ENCODE data around the gene PLSCR2. TPM values are rescaled to one million over a fixed set of nuclear protein-coding genes. Genes with fewer than 3 reads are reported as not detected.

The PLSCR2 gene, protein sequence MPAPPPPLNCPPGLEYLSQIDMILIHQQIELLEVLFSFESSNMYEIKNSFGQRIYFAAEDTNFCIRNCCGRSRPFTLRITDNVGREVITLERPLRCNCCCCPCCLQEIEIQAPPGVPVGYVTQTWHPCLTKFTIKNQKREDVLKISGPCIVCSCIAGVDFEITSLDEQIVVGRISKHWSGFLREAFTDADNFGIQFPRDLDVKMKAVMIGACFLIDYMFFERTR
- not detected in 2 replicates for total RNA-seq (2014; rRNA removed; shearing (Covaris generic))

DNA sequence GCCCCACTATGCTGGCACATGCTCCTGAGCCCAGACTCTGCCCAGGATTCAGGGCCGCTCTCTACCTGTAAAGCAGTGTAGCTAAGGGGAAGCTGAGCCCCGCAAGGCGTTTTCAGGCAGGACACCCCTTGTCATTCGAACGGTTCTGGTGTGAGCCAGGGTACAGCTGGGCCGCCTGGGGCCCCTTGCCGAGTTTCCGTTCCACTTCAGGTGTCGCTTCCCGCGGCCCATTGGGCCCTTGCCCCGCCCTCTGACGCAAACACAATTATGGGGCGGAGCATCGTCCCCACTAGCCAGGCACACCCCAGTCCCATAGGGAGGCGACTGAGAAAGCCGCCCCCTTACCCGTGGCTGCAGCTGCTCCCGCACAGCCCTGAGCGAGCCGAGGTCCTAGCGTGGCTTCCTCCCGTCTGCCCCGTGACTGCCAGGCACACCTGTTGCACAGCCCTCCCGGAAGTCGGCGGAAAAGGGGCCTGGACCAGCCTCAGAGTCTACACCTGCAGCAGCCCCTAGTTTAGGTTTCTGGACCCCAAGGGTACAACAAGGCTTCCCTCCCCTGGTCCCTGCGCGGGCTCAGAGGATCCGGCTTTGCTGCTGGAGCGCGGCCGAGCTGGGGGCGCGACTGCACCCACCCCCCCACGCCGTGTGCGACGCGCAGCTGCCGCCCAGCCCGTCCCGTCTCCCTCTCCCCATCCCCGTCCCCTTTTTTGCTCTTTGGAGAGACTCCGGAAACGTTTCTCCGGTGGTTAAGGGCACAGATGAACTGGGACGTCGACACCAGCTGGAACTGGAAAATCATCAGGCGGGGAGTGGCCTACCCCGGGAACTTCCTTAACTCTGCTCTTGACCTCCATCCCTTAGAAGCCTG, at the start of gene PLSCR2:
TSS of gene PLSCR2 (minus strand) at position 412 of the 868 bp plus-strand sequence. CDS start 9,657 bp downstream, outside the sequence.

Other genes starting within 250 kb of the PLSCR2 start
- gene PLSCR4, start 218.5 kb downstream of the PLSCR2 start, total RNA-seq (2014; rRNA removed; shearing (Covaris generic)), result 0.75 and 1.0 TPM in 2 replicates
- gene PLSCR1, start 75.0 kb upstream of the PLSCR2 start, total RNA-seq (2014; rRNA removed; shearing (Covaris generic)), result 29.4 and 36.6 TPM in 2 replicates
- gene PLSCR5, start 135.8 kb upstream of the PLSCR2 start, total RNA-seq (2014; rRNA removed; shearing (Covaris generic)), result not detected in 2 replicates

Measured in A375 (cell line).